GM21723 (cell line): ENCODE results near the gene TMEM107.
"Not testable (repeated sequence)": the region's sequence is repeated elsewhere in the genome, so short reads cannot be mapped to it uniquely, and the experiment has no call there.

Experiments used
- ATAC-seq: cut with Tn5 transposase; IDR thresholded peaks from one replicate; pipeline ENCODE4 v1.9.1; 2021; ENCODE audit warnings: mild to moderate bottlenecking, moderate library complexity; ENCODE audit not compliant: unreplicated experiment

TMEM107 gene

GRCh38 chr17:8189711-8190477, 13.7 kb upstream of the TMEM107 start, which contains the start of gene BORCS6:
Gene BORCS6 (minus strand): TSS chr17:8190180. CDS start chr17:8190140, 40 bp downstream.
- ATAC-seq, result peak; percentile 44

- peak; percentile 1 for ATAC-seq
These were observed 13.0 kb upstream of the TMEM107 start for GRCh38 chr17:8189041-8189710.

- ATAC-seq, result no peak
These were observed 12.2 kb upstream of the TMEM107 start for GRCh38 chr17:8188263-8188839.

GRCh38 chr17:8187517-8188262, 11.5 kb upstream of the TMEM107 start:
- peak; percentile 9 for ATAC-seq

GRCh38 chr17:8186787-8187516, 10.8 kb upstream of the TMEM107 start:
- peak; percentile 36 for ATAC-seq

GRCh38 chr17:8186446-8186786, 10.2 kb upstream of the TMEM107 start:
- ATAC-seq, result no peak

- peak; percentile 23 for ATAC-seq
These were observed 9.6 kb upstream of the TMEM107 start for GRCh38 chr17:8185582-8186445.

GRCh38 chr17:8176998-8177731, 985 bp upstream of the TMEM107 start:
- no peak for ATAC-seq

GRCh38 chr17:8175795-8176196, 384 bp downstream of the TMEM107 start:
- ATAC-seq, result peak; percentile 7

GRCh38 chr17:8173871-8174322, 2.3 kb downstream of the TMEM107 start:
- ATAC-seq, result no peak

GRCh38 chr17:8173056-8173870, 2.9 kb downstream of the TMEM107 start:
- peak; percentile 68 for ATAC-seq

GRCh38 chr17:8170186-8170585, 6.0 kb downstream of the TMEM107 start:
- not testable (repeated sequence) for ATAC-seq

GRCh38 chr17:8167526-8167925, 8.7 kb downstream of the TMEM107 start:
- no peak for ATAC-seq

- ATAC-seq, result no peak
These were observed 9.4 kb downstream of the TMEM107 start for GRCh38 chr17:8166731-8167130.

- ATAC-seq, result no peak
These were observed 11.4 kb downstream of the TMEM107 start for GRCh38 chr17:8164815-8165131.

- ATAC-seq, result no peak
These were observed 12.0 kb downstream of the TMEM107 start for GRCh38 chr17:8163978-8164814.
